ENCODE data around the gene FBXL22. TPM values are rescaled to one million over a fixed set of nuclear protein-coding genes. Genes with fewer than 3 reads are reported as not detected.

Gene FBXL22
- total and polyA plus RNA-seq, 2 of the 4 experiments (the other 2 are of a cell fraction), result 0.36 to 1.3 TPM

- dilution Hi-C loops (cut with HindIII; ENCODE audit: low sequenced_read_pairs, unreplicated experiment), result no loop called here
- Histone ChIP-seq H3K36me3 (ENCODE audit: control insufficient read depth, insufficient read depth, low read length) (peaks cover 12% of the 10 kb centered on the region), H3K18ac (ENCODE audit: low read depth, low read length) (no peak overlapping the region), H3K4me2 (ENCODE audit: low read depth, low read length) (no peak overlapping the region), H3K23ac (ENCODE audit: low read depth, low read length) (no peak overlapping the region), H3K56ac (ENCODE audit: extremely low read depth, insufficient read depth, low read length) (no peak overlapping the region), H3K27ac (ENCODE audit: insufficient read depth, low read length) (no peak overlapping the region), H3K4ac (ENCODE audit: low read depth, low read length) (no peak overlapping the region), H3K4me3 (ENCODE audit: insufficient read depth, low read depth, low read length) (no peak overlapping the region), H2BK15ac (ENCODE audit: low read depth, low read length) (no peak overlapping the region), H2AK5ac (ENCODE audit: low read depth, low read length) (no peak overlapping the region), H3K9me3 (ENCODE audit: control insufficient read depth, insufficient read depth, low read length) (no peaks in the 10 kb centered on the region), H2BK20ac (ENCODE audit: low read depth, low read length) (no peak overlapping the region), H2AK9ac (replicated peaks; ENCODE audit: low read depth, low read length, poor library complexity) (no peak overlapping the region), H4K8ac (ENCODE audit: low read depth in 2 of 2, low read length in 2 of 2) (no peak overlapping the region), H2BK5ac (ENCODE audit: low read depth, low read length, poor library complexity, severe bottlenecking) (no peak overlapping the region), H2BK120ac (ENCODE audit: low read depth, low read length) (no peak overlapping the region), H3K27me3 (ENCODE audit: control insufficient read depth, insufficient read depth, low read length) (no peaks in the 10 kb centered on the region), H3K79me1 (ENCODE audit: low read depth in 1 of 2, low read length in 2 of 2) (peaks cover 10 to 29% of the 10 kb centered on the region in 2 experiments; a peak in 3 of 4 replicates), H3K9ac (ENCODE audit: low read depth, low read length) (no peak overlapping the region), H4K91ac (ENCODE audit: insufficient read depth, low read depth, low read length) (no peak overlapping the region), H4K20me1 (ENCODE audit: insufficient read depth, low read length) (peaks cover 3% of the 10 kb centered on the region; the same call in 1 of the 2 replicates), H3K4me1 (ENCODE audit: control insufficient read depth, insufficient read depth, low read length) (no peaks in the 10 kb centered on the region), H4K5ac (ENCODE audit: low read depth, low read length) (no peak overlapping the region), H3K9me1 (ENCODE audit: insufficient read depth, low read length) (peaks cover 7% of the 10 kb centered on the region), H3K14ac (replicated peaks; ENCODE audit: low read depth, low read length) (no peak overlapping the region), H2AFZ (replicated peaks; ENCODE audit: low read length, poor library complexity) (no peak overlapping the region)
- ChIA-PET POLR2A (ENCODE audit: unreplicated experiment) (no interaction called here), CTCF (no interaction called here)
- TF ChIP-seq ELK1 (IDR thresholded peaks at IDR 0.05; ENCODE audit: borderline replicate concordance, low read depth, low read length) (no peak), FOS (IDR thresholded peaks at IDR 0.05; ENCODE audit: low read depth, low read length) (no peak), USF2 (IDR thresholded peaks at IDR 0.05; ENCODE audit: low read depth, low read length) (no peak), RFX5 (IDR thresholded peaks at IDR 0.05; ENCODE audit: low read depth, low read length) (no peak), BHLHE40 (IDR thresholded peaks at IDR 0.05; ENCODE audit: low read depth, low read length) (no peak), POLR2A (IDR thresholded peaks at IDR 0.05; ENCODE audit: low read depth, low read length) (no peak), SMC3 (IDR thresholded peaks at IDR 0.05; ENCODE audit: low read depth, low read length) (no peak), NFE2L2 (IDR thresholded peaks at IDR 0.05; ENCODE audit: low read depth, low read length) (no peak), CTCF (conservative IDR thresholded peaks at IDR 0.05; ENCODE audit: low read depth, low read length) (no peak), MAZ (IDR thresholded peaks at IDR 0.05; ENCODE audit: borderline replicate concordance, low read depth, low read length) (no peak), RCOR1 (IDR thresholded peaks at IDR 0.05; ENCODE audit: insufficient replicate concordance, low read length) (no peak)
- no TSS peak for BruUV-seq (replicated peaks)
- DNase-seq (no peak), ATAC-seq (ENCODE audit: low read depth) (no peak)
- intact Hi-C loops (cut with micrococcal nuclease), result no loop called here
- in situ Hi-C loops (cut with MboI; ENCODE audit: low sequenced_read_pairs), result no loop called here
These were observed 41.7 kb upstream of the FBXL22 start for GRCh38 chr15:63555507-63555906.

Data from IMR-90 (cell line).